NCI-H2171 treated with DMSO at 0.1 percent for 48 hours (cell line): Measurements from ENCODE around the gene THADA.

Source experiments
- DNase-seq: peaks from one replicate; lab custom pipeline; 2025; lab: John Stamatoyannopoulos, UW

THADA gene

GRCh38 chr2:43325107-43325811 is 270.6 kb downstream of the THADA start:
- DNase-seq = no peak

DNA sequence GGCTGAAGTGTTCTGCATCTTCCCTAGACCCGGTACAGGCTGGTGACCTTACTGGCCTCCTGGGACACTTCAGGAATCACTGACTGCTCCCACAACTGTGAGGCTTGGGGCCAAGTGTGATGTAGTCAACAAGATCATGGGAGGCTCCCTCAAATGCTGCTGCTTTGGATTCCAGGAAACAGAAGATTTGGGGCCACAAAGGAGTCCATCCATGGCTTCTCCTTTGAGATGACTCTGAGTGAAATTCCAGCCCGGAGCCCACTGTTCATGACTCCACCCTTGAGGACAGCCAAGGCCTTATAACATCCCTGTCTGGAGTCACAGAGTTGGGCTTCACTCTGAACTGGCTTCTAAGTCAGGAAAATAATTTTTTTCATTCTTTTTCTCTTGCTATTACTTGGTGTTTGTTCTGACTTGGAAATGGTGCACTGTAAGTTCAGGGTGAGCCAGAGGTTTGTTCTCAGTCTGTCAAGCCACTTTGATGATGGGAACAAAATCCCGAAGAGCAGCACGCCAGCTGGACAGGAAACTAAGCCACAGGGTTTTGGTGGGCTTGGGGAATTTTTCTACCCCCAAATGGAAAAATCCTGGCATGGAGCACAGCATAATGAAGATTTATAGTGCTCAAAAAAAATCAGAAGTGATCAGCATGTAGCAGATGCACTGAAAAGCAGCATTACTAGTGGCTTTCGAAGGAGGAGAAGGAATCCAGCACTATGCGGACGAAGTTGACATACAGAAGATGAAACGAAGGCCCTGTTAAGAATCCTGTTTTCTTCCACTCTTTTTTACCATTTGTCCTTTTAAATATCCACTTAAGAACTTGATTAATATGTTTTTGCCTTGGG is 271.4 kb downstream of the THADA start:
- DNase-seq = no peak

DNA sequence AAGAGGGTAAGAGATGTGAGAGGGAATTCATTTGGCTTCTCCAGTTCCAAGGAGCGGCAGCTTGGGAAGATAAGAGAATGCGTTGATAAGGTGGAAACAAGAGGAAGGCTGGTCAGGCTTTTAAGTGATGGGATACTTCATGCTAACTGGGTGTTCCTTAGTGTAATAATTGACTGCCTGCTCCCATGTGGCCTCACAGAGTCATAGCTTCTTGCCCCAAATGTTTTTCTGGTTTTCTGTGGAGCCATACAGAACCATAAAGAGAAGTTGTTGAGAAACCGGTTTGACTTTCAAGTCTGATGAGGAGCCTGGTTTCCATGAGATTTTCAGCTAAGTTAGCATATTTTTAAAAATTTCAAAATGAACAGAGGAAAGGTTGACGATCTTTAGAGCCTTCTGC is 272.0 kb downstream of the THADA start:
- no peak for DNase-seq

DNA sequence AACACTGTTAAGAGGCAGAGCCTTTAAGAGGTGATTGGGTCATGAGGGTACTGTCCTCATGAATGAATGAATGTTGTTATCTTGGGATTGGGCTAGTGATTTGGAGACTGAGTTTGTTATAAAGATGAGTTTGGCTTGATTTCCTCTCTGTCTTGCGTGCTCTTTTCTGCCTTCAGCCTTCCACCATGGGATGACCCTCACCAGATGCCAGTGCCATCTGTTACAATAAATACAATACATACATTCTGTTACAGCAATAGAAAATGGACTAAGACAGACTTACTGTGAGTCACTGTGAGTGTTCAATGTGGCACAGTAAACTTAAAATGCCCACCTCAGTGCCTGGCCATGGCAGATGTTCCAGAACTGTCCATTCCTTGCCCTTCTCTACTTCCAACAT is 274.4 kb downstream of the THADA start:
- DNase-seq = peak; percentile 72

DNA sequence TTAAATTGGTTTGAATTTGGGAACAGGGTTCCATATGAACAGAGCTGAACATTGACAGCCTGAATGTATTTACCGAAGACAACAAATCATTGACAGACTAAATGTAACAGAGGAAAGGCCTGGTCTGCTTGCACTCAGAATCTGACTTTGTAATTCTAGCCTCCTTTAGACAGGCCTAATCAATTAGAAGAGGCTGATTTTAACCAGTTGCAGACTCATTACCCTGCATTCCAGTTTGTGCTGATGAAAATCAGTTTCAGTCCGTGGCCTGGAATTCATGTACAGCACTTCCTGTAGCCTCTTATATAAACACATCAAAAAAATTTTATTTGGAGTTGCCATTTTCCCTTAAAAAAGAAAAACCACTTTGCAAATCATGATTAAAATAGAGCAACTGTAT is 276.3 kb downstream of the THADA start:
- DNase-seq = no peak

DNA sequence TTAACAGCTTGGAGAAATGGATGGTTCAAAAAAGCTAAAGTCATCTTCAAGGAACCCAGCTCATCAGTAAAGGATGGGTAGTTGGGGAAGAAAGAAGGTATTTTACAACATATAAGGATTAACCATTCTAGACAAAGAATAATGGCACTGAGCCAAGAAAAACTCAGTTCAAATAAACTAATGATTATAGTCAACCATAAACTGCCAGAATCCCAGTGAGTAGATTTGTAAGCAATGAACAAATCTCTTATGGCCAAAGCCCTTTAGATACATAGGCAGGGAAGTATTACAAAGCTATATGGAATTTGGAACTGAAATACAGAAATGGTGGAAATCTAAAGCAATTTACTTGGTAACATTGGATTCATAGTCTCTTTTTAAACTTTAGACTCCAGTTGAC is 277.0 kb downstream of the THADA start:
- DNase-seq = no peak

- no peak for DNase-seq
Observed at GRCh38 chr2:43317680-43318079, 278.2 kb downstream of the THADA start.

- no peak for DNase-seq
Observed at GRCh38 chr2:43317194-43317593, 278.6 kb downstream of the THADA start.

- DNase-seq = no peak
Observed at GRCh38 chr2:43315482-43315881, 280.4 kb downstream of the THADA start.

DNA sequence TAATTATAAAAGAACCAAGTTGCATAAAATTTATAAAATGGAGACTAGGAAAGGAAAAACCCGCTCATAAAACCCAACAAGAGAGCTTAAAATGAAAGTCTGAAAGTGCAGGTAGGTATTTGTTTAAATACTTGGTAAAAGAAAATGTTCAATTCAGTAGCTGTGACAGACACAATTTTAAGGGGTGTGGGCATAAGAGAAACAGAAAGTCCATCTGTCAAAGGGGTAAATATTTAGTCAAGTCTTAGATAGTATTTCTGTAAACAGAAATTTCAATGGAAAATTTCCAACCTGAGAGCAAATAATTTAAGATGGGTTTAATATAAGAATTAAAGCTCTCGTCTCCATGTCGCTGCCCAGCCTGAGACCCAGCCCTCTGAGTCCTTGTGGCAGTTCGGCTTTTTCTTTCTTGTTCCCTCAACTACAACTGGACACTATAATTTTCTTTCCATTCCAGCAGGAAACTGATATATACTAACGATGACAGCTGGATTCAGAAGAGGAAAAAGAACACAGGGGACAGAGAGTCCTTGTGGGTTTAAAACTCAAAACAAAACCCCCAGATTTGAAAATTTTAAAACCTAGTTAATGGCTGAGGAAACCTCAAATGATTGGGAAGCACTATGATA is 281.4 kb downstream of the THADA start:
- no peak for DNase-seq

GRCh38 chr2:43313642-43314017 is 282.2 kb downstream of the THADA start:
- no peak for DNase-seq

GRCh38 chr2:43312755-43313641 is 282.8 kb downstream of the THADA start:
- no peak for DNase-seq

DNA sequence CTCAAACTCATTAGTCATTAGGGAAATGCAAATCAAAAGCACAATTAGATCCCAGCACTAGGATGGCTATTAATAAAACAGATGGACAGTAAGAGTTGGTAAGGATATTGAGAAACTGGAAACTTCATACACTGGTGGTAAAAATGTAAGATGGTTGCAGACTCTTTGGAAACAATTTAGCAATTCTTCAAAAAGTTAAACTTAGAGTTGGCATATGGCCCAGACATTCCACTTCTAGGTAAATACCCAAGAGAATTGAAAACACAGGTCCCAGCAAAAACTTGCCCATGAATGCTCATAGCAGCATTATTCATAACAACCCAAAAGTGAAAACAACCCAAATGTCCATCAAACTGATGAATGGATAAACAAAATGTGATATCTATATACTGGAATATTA is 284.6 kb downstream of the THADA start:
- DNase-seq = no peak

- DNase-seq = no peak
Observed at GRCh38 chr2:43309935-43310334, 285.9 kb downstream of the THADA start.

DNA sequence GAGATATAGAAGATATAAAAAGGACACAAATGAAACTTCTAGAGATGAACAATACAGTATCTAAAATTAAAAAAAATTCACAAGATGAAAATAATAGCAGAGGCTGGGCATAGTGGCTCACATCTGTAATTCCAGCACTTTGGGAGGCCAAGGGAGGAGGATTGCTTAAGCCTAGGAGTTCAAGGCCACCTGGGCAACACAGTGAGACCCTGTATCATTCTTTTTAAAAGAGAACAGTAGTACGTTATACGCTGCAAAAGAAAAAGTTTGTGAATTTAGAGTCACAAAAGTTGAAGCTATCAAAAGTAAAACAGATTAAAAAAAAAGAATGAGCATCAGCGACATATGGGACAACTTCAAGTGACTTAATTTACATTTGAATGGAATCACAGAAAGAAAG is 287.9 kb downstream of the THADA start:
- DNase-seq = no peak

DNA sequence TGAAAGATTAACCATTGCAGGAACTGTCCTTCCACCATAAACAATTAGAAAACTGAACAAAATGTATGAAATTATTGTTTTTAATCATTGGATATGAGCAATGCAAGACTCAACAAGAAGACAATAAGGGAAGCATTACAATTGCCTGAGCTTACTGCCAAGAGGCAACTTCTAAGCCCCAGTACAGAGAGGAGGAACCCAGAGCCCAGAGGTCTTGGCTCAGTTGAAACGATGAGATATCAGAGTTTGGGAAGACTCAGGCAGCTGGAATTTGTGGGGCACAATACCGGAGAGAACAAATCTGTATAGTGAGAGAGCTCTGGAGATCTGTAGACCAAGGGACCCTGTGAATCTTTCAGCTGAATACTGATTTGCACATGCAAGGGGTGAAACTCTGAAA is 288.8 kb downstream of the THADA start:
- DNase-seq = no peak

- no peak for DNase-seq
Observed at GRCh38 chr2:43306197-43306596, 289.6 kb downstream of the THADA start.

DNA sequence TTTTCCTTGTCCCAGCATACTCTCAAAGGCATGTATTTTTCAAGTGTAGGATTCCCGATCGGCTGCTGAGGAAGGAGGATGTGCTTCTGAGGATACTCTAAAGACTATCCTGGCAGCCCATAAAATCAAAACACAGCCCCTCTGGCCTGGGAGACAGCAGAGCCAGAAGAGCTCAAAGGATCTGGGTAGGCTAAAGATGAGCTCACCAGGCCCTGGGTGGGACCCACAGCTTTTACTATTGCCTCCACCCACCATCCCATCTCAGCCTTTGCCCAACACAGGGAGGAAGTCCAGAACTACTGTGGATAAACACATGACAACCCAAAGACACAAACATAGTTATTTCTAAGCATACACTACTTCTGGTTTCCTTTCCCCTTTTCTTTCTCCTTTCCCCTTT is 290.3 kb downstream of the THADA start:
- DNase-seq = no peak

GRCh38 chr2:43305012-43305411 is 290.8 kb downstream of the THADA start:
- DNase-seq = no peak

DNA sequence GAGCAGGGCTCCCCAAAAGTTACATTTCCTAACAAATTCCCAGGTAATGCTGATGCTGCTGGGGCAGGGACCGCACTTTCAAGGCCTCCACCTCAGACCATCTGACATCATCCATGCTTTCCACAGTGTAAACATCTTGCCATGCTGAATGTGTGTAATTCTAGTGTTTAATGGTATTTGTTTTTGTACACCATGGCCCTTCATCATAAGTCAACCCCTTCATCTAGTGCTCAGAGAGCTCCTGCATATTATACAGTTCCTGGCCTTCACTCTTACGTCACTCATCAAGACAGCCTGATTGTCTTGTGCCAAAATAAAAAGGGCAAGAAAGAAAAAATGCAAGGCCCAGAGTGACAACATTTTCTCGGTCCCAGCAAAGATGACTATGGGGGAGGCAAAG is 291.9 kb downstream of the THADA start:
- DNase-seq = no peak

DNA sequence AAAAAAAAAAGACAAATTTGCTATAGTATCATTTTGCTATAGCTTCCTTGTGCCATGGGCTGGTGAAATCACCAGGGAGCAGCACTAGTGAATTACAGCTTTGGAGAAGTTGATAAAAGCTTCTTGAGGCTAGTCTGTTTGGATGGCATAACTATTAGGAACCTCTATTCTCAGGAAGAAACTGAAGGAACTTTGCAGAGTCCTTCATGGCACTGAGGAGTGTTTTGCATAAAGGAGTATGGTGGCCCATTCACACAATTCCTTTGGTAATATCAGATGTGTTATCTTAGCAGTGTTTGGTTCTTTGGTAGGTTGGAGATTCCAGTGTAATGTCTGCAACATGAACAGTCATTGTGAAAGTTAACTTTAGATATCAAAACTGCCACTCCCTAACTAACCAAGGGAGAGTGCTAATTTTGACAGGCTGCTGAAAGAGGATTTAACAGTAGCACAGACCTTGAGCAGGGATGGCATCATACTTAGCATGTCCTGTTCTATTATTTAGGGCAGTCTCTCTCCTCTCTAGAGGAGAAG is 292.8 kb downstream of the THADA start:
- no peak for DNase-seq
